DOHH2 (cell line): ENCODE results near the gene CENPH.

Experiments
- H3F3A ChIP-seq: fragments of 200-600 bp; sonication (generic), shearing (Covaris generic); 2 replicates; pipeline ENCODE4 v1.6.0; 2016; ENCODE audit warnings: antibody characterized with exemption, mild to moderate bottlenecking; ENCODE audit not compliant: control insufficient read depth, insufficient read depth
- H3K27ac ChIP-seq: fragments of 200-600 bp; sonication (generic); 2 replicates; pipeline ENCODE4 v1.5.1; 2014; ENCODE audit warnings: low read depth, mild to moderate bottlenecking, low read length, moderate library complexity
- H3K27me3 ChIP-seq: fragments of 200-600 bp; sonication (generic); 2 replicates; pipeline ENCODE4 v1.6.1; 2014; ENCODE audit warnings: mild to moderate bottlenecking, low read length, mixed read lengths; ENCODE audit not compliant: control insufficient read depth
- H3K36me3 ChIP-seq: fragments of 200-600 bp; sonication (generic); 2 replicates; pipeline ENCODE4 v1.6.1; 2014; ENCODE audit warnings: mild to moderate bottlenecking, low read length, moderate library complexity, mixed read lengths; ENCODE audit not compliant: control insufficient read depth
- H3K4me1 ChIP-seq: fragments of 200-600 bp; sonication (generic); 2 replicates; pipeline ENCODE4 v1.6.1; 2014; ENCODE audit warnings: mild to moderate bottlenecking, low read length, mixed read lengths; ENCODE audit not compliant: control insufficient read depth
- H3K4me2 ChIP-seq: fragments of 200-600 bp; sonication (generic); 2 replicates; pipeline ENCODE4 v1.6.0; 2014; ENCODE audit warnings: mild to moderate bottlenecking, low read length, moderate library complexity
- H3K4me3 ChIP-seq: fragments of 200-600 bp; sonication (generic); 2 replicates; pipeline ENCODE4 v1.5.1; 2014; ENCODE audit warnings: mild to moderate bottlenecking, low read length, mixed read lengths
- H3K79me2 ChIP-seq: fragments of 200-600 bp; sonication (generic); 2 replicates; pipeline ENCODE4 v1.6.1; 2014; ENCODE audit warnings: mild to moderate bottlenecking, low read length, mixed read lengths; ENCODE audit not compliant: control insufficient read depth
- H3K9me2 ChIP-seq: fragments of 200-600 bp; sonication (generic); replicated peaks from 2 replicates; pipeline ENCODE4 v1.6.1; 2014; ENCODE audit warnings: mild to moderate bottlenecking, low read length, mixed read lengths; ENCODE audit not compliant: control insufficient read depth
- H3K9me3 ChIP-seq: fragments of 200-600 bp; sonication (generic); 2 replicates; pipeline ENCODE4 v1.6.1; 2014; ENCODE audit warnings: antibody characterized with exemption, low read length, mixed read lengths; ENCODE audit not compliant: control insufficient read depth, insufficient read depth
- H4K20me1 ChIP-seq: fragments of 200-600 bp; sonication (generic); 2 replicates; pipeline ENCODE4 v1.6.0; 2014; ENCODE audit warnings: low read depth, mild to moderate bottlenecking, antibody characterized with exemption, low read length, moderate library complexity; ENCODE audit not compliant: control insufficient read depth, insufficient read depth
- EZH2phosphoT487 ChIP-seq: fragments of 200-600 bp; sonication (generic); IDR thresholded peaks from 2 replicates; pipeline ENCODE4 v1.6.1; 2017; ENCODE audit warnings: borderline replicate concordance, mild to moderate bottlenecking, antibody characterized with exemption, low read length, moderate library complexity, mixed read lengths
- TF ChIP-seq, protein P1 (sequence below): fragments of 200-600 bp; sonication (generic); IDR thresholded peaks from one replicate; pipeline ENCODE4 v1.5.1; 2014; ENCODE audit warnings: antibody characterized with exemption, mild to moderate bottlenecking, low read depth, low read length; ENCODE audit not compliant: poor library complexity, severe bottlenecking

CENPH gene

DNA sequence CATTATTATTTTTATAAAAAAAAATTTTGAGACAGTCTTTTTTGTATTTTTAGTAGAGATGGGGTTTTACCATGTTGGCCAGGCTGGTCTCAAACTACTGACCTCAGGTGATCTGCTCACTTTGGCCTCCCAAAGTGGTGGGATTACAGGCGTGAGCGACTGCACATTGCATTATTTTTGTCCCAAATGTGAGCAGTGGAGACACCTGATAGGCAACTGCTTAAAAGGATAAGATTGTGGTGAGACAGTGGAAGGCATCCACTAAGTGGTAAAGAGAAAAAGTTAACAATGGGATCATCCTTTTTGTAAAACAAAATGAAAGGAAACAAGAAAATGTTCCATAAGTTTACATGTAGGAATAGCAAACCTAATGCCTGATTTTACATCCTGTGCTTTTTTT is 2.0 kb upstream of the CENPH start:
- no peak overlapping the region for H3K4me2 ChIP-seq

DNA sequence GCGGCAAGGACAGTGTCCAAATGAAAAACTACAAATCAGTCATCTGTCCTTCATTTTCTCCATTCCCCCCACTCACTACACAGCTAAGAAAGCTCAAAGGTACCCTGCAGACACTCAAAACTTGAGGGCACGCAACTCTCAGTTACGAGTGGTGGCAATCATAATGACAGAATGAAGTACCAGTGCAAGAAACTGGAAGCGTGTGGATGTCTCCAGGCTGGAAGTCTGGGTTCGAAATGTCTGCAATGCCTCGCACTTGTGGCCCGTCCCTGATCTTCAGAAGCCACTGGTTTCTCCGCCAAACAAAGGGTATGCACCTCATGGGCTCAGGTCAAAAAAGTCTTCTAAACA is 597 bp upstream of the CENPH start:
- Histone ChIP-seq H3K9me2 (no peaks in the 10 kb centered on the region), H3K9me3 (no peaks in the 10 kb centered on the region), H4K20me1 (no peaks in the 10 kb centered on the region), H3K27ac (no peak overlapping the region), H3K36me3 (peaks cover 26% of the 10 kb centered on the region), H3K4me2 (peak overlapping the region; percentile 82), H3K79me2 (peaks cover 34% of the 10 kb centered on the region), H3K27me3 (no peaks in the 10 kb centered on the region), H3F3A (peaks cover 2% of the 10 kb centered on the region; the same call in 1 of the 2 replicates), H3K4me3 (peak overlapping the region; percentile 90), H3K4me1 (peaks cover 14% of the 10 kb centered on the region)
- TF ChIP-seq EZH2phosphoT487 = no peak
- TF ChIP-seq, protein P1, sequence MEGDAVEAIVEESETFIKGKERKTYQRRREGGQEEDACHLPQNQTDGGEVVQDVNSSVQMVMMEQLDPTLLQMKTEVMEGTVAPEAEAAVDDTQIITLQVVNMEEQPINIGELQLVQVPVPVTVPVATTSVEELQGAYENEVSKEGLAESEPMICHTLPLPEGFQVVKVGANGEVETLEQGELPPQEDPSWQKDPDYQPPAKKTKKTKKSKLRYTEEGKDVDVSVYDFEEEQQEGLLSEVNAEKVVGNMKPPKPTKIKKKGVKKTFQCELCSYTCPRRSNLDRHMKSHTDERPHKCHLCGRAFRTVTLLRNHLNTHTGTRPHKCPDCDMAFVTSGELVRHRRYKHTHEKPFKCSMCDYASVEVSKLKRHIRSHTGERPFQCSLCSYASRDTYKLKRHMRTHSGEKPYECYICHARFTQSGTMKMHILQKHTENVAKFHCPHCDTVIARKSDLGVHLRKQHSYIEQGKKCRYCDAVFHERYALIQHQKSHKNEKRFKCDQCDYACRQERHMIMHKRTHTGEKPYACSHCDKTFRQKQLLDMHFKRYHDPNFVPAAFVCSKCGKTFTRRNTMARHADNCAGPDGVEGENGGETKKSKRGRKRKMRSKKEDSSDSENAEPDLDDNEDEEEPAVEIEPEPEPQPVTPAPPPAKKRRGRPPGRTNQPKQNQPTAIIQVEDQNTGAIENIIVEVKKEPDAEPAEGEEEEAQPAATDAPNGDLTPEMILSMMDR = no peak

More for the DNA sequence above, 2.0 kb upstream of the CENPH start:
- Histone ChIP-seq H3K4me3 (no peak overlapping the region), H3K27ac (no peak overlapping the region), H3K79me2 (peaks cover 34% of the 10 kb centered on the region), H3K9me3 (no peaks in the 10 kb centered on the region), H3F3A (peaks cover 2% of the 10 kb centered on the region; the same call in 1 of the 2 replicates), H3K36me3 (peaks cover 14% of the 10 kb centered on the region), H3K4me1 (peaks cover 14% of the 10 kb centered on the region), H3K9me2 (no peaks in the 10 kb centered on the region), H4K20me1 (no peaks in the 10 kb centered on the region), H3K27me3 (no peaks in the 10 kb centered on the region)
- TF ChIP-seq, protein P1 = no peak
- no peak for TF ChIP-seq EZH2phosphoT487

DNA sequence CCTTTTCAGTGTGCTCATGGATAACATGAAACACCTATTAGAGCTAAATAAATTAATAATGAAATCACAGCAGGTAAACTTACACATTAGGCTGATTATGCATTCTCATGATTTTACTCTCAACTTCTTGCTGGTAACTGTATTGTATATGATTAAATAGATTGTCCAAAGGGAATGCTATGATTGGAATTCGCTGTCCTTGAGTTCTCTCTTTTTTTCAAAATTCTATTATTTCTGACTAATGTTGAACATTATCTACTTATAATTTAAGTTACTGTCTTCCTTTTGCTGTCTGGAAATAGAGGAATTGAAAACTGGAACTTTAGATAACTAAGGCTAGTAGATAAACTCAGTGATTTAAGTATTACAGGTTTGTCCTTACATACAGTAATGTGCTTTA is 13.1 kb downstream of the CENPH start:
- peaks cover 74% of the 10 kb centered on the region for H3K36me3 ChIP-seq
- TF ChIP-seq, protein P1 = no peak
- no peak for TF ChIP-seq EZH2phosphoT487
- H3K27me3 ChIP-seq = no peaks in the 10 kb centered on the region

More for the DNA sequence above, 13.1 kb downstream of the CENPH start:
- Histone ChIP-seq H3K79me2 (no peaks in the 10 kb centered on the region), H4K20me1 (no peaks in the 10 kb centered on the region), H3K4me2 (no peak overlapping the region), H3K4me3 (no peak overlapping the region), H3K27ac (no peak overlapping the region), H3K9me3 (no peaks in the 10 kb centered on the region), H3K9me2 (no peaks in the 10 kb centered on the region), H3F3A (peaks cover 4% of the 10 kb centered on the region; the same call in 1 of the 2 replicates), H3K4me1 (no peaks in the 10 kb centered on the region)
